CD14-positive monocyte (primary cell): ENCODE results near the gene CCDC85A. TPM values are rescaled to one million over a fixed set of nuclear protein-coding genes. Genes with fewer than 3 reads are reported as not detected.

Experiments
- DNase-seq, 3 donors: peaks; one replicate each; pipeline ENCODE4 v3.0.0-alpha.2; 2011 to 2022
- H2AFZ ChIP-seq: 2 replicates; pipeline ENCODE4 v1.6.0; 2012; ENCODE audit warnings: mild to moderate bottlenecking, low read depth, low read length, inconsistent platforms; ENCODE audit not compliant: insufficient read depth, poor library complexity, severe bottlenecking
- H3K27ac ChIP-seq, 2 donors: 1 replicate in 1 of 2; 2 replicates in 1 of 2; pipeline ENCODE4 v1.5.1; 2012 to 2013; ENCODE audit warnings: low read length in 2 of 2, control low read depth in 1 of 2, inconsistent platforms in 1 of 2, low read depth in 1 of 2, mild to moderate bottlenecking in 1 of 2
- H3K27me3 ChIP-seq, 2 donors: one replicate each; pipeline versions ENCODE4 v1.6.0 to v1.6.1; 2011 to 2013; ENCODE audit warnings: low read length in 2 of 2; ENCODE audit not compliant: control insufficient read depth in 2 of 2, insufficient read depth in 2 of 2
- H3K36me3 ChIP-seq, 2 donors: replicated peaks in 1 of 2; 1 replicate in 1 of 2; 2 replicates in 1 of 2; pipeline versions ENCODE4 v1.5.1 to v1.6.1; 2012 to 2013; ENCODE audit warnings: low read length in 2 of 2, control low read depth in 1 of 2, inconsistent platforms in 1 of 2, mild to moderate bottlenecking in 1 of 2; ENCODE audit not compliant: insufficient read depth in 2 of 2, control insufficient read depth in 1 of 2
- H3K4me1 ChIP-seq, 2 donors: 1 replicate in 1 of 2; 2 replicates in 1 of 2; pipeline versions ENCODE4 v1.5.1 to v1.6.1; 2012 to 2013; ENCODE audit warnings: low read length in 2 of 2, control low read depth in 1 of 2, inconsistent platforms in 1 of 2, mild to moderate bottlenecking in 1 of 2, moderate library complexity in 1 of 2; ENCODE audit not compliant: insufficient read depth in 2 of 2, control insufficient read depth in 1 of 2
- H3K4me2 ChIP-seq: replicated peaks from 2 replicates; pipeline ENCODE3; 2012; ENCODE audit warnings: low read length, moderate library complexity, mild to moderate bottlenecking; ENCODE audit not compliant: poor library complexity, severe bottlenecking; ENCODE audit errors: extremely low read depth
- H3K4me3 ChIP-seq, 3 experiments: fragments of 200-600 bp in 1 of 3; sonication (generic) in 1 of 3; replicated peaks in 1 of 3; 1 replicate in 2 of 3; 2 replicates in 1 of 3; pipeline ENCODE4 v1.5.1; 2011 to 2013; ENCODE audit warnings: low read length in 3 of 3, mild to moderate bottlenecking in 3 of 3, control low read depth in 2 of 3, low read depth in 2 of 3, inconsistent platforms in 1 of 3, moderate library complexity in 1 of 3
- H3K79me2 ChIP-seq: 2 replicates; pipeline ENCODE4 v1.6.0; 2012; ENCODE audit warnings: mild to moderate bottlenecking, control low read depth, inconsistent platforms, low read length, moderate library complexity; ENCODE audit not compliant: insufficient read depth
- H3K9ac ChIP-seq: 2 replicates; pipeline ENCODE4 v1.6.0; 2017; ENCODE audit warnings: low read length, mild to moderate bottlenecking; ENCODE audit not compliant: insufficient read depth, poor library complexity, severe bottlenecking
- H3K9me3 ChIP-seq, 2 donors: replicated peaks in 1 of 2; 1 replicate in 1 of 2; 2 replicates in 1 of 2; pipeline versions ENCODE4 v1.5.1 to v1.6.1; 2012 to 2013; ENCODE audit warnings: low read length in 2 of 2, control low read depth in 1 of 2; ENCODE audit not compliant: control insufficient read depth in 1 of 2, insufficient read depth in 1 of 2
- H4K20me1 ChIP-seq: 2 replicates; pipeline ENCODE4 v1.6.0; 2012; ENCODE audit warnings: mild to moderate bottlenecking, low read length, control low read depth, moderate library complexity; ENCODE audit not compliant: insufficient read depth
- H3K27ac Mint-ChIP-seq, 7 donors: one replicate each; pipeline ENCODE4 v1.8.0; 2020; ENCODE audit warnings: mild to moderate bottlenecking in 7 of 7, mixed read lengths in 7 of 7, moderate library complexity in 6 of 7, inconsistent platforms in 2 of 7
- H3K27me3 Mint-ChIP-seq, 3 donors: one replicate each; pipeline ENCODE4 v1.8.0; 2021 to 2022; ENCODE audit warnings: low read depth in 3 of 3, mild to moderate bottlenecking in 3 of 3, mixed read lengths in 3 of 3, moderate library complexity in 3 of 3, inconsistent platforms in 1 of 3
- H3K36me3 Mint-ChIP-seq, 2 donors: one replicate each; pipeline ENCODE4 v1.8.0; 2020; ENCODE audit warnings: mixed read lengths in 2 of 2, inconsistent platforms in 1 of 2, mild to moderate bottlenecking in 1 of 2
- H3K4me1 Mint-ChIP-seq: one replicate; pipeline ENCODE4 v1.8.0; 2020; ENCODE audit warnings: mild to moderate bottlenecking, mixed read lengths
- H3K4me3 Mint-ChIP-seq, 2 donors: one replicate each; pipeline ENCODE4 v1.8.0; 2020; ENCODE audit warnings: mild to moderate bottlenecking in 2 of 2, mixed read lengths in 2 of 2, moderate library complexity in 1 of 2
- H3K9me3 Mint-ChIP-seq, 7 donors: one replicate each; pipeline ENCODE4 v1.8.0; 2020 to 2022; ENCODE audit warnings: mixed read lengths in 7 of 7, mild to moderate bottlenecking in 6 of 7, moderate library complexity in 6 of 7, inconsistent platforms in 2 of 7
- WGBS: methylation state at CpG from one replicate; pipeline ENCODE4 v1.1.5; 2013; ENCODE audit warnings: missing lambda C conversion rate; ENCODE audit not compliant: insufficient coverage; 5-methylcytosine and 5-hydroxymethylcytosine counted together
- intact Hi-C, 2 donors: fragments of 100-400 bp; cut with micrococcal nuclease; formaldehyde crosslinking; loops; one replicate each; pipeline versions ENCODE4 v1.15.0 to v1.15.1; 2023
- polyA plus RNA-seq, 3 donors: library from polyadenylated mRNA; depleted of rRNA in 1 of 3; unstranded in 2 of 3; stranded (reverse) in 1 of 3; fragments of 300-500 nt in 2 of 3; fragments of >200 nt in 1 of 3; fragmentation: Illumina TruSeq in 2 of 3; gene quantifications; 1 replicate in 2 of 3; 2 replicates in 1 of 3; pipeline ENCODE4 v1.2.3, GENCODE V29; 2012 to 2021
- TF ChIP-seq, protein P1 (sequence below): fragments of 200-600 bp; IDR thresholded peaks from one replicate; pipeline ENCODE4 v1.8.0; 2022; ENCODE audit warnings: antibody characterized with exemption, mild to moderate bottlenecking

CCDC85A gene
- polyA plus RNA-seq, 3 donors = not detected

DNA sequence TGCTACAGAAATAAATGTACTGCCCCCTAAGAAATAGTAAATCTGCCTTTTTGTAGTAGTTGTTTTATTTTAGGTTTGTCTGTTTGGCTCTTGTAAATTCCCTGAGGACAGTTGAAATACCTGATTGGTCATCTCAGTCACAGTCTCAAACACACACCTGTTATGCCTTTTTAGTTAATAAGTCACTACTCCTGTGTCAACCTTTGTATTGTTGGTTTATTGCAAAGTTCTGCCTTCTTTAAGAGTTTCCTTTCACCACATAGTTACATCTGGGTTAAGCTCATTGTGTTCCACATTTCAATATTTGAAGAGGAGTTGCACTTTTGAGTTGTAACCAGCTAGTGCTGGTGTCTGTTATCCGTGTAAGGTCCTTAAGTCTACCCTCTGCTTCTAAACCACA is 198.7 kb downstream of the CCDC85A start:
- Histone ChIP-seq H3K4me2 (no peak overlapping the region), H3K4me1 (no peaks in the 10 kb centered on the region), H3K9ac (no peak overlapping the region), H3K36me3 (no peaks in the 10 kb centered on the region), H4K20me1 (no peaks in the 10 kb centered on the region), H3K9me3 (no peaks in the 10 kb centered on the region), H3K4me3 (no peak overlapping the region), H3K27ac (no peak overlapping the region), H3K79me2 (no peaks in the 10 kb centered on the region), H3K27me3 (no peaks in the 10 kb centered on the region), H2AFZ (no peak overlapping the region)
- Mint-ChIP-seq H3K4me3 (no peak overlapping the region), H3K27ac (no peak overlapping the region), H3K27me3 (no peaks in the 10 kb centered on the region), H3K9me3 (no peaks in the 10 kb centered on the region), H3K4me1 (no peaks in the 10 kb centered on the region), H3K36me3 (no peaks in the 10 kb centered on the region)
- DNase-seq = no peak
- WGBS = no CpG with 5 or more reads among the region's 1 CpG
- intact Hi-C loops = no loop called here
- TF ChIP-seq, protein P1, sequence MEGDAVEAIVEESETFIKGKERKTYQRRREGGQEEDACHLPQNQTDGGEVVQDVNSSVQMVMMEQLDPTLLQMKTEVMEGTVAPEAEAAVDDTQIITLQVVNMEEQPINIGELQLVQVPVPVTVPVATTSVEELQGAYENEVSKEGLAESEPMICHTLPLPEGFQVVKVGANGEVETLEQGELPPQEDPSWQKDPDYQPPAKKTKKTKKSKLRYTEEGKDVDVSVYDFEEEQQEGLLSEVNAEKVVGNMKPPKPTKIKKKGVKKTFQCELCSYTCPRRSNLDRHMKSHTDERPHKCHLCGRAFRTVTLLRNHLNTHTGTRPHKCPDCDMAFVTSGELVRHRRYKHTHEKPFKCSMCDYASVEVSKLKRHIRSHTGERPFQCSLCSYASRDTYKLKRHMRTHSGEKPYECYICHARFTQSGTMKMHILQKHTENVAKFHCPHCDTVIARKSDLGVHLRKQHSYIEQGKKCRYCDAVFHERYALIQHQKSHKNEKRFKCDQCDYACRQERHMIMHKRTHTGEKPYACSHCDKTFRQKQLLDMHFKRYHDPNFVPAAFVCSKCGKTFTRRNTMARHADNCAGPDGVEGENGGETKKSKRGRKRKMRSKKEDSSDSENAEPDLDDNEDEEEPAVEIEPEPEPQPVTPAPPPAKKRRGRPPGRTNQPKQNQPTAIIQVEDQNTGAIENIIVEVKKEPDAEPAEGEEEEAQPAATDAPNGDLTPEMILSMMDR = no peak

DNA sequence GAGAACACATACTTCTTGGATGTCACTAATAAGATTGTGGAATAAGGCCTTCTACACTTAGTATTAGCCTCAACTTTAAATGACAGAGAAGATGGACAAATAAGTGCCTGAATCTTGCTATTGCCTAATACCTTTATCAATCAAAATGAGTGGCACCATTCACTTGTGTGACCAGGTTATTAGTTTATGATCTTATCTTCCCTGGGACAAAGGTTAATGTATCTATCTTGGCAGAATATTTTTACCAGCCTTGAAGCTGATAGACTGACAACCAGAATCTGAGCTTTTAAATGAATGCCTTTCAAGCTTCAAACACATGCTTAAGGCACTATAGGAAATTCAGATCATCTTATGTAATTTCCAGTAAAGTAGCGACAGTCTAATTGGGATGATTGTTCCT is 202.9 kb downstream of the CCDC85A start:
- Mint-ChIP-seq H3K27me3 (no peaks in the 10 kb centered on the region), H3K4me1 (no peaks in the 10 kb centered on the region), H3K27ac (no peak overlapping the region), H3K36me3 (no peaks in the 10 kb centered on the region), H3K4me3 (no peak overlapping the region), H3K9me3 (no peaks in the 10 kb centered on the region)
- DNase-seq = no peak
- Histone ChIP-seq H3K27me3 (no peaks in the 10 kb centered on the region), H3K9me3 (no peaks in the 10 kb centered on the region), H4K20me1 (no peaks in the 10 kb centered on the region), H3K79me2 (no peaks in the 10 kb centered on the region), H3K4me2 (no peak overlapping the region), H3K27ac (no peak overlapping the region), H3K4me1 (no peaks in the 10 kb centered on the region), H3K36me3 (no peaks in the 10 kb centered on the region), H3K4me3 (no peak overlapping the region), H3K9ac (no peak overlapping the region), H2AFZ (no peak overlapping the region)
- intact Hi-C loops = no loop called here
- 80% methylated on average over 1 of the region's 1 CpG for WGBS
- TF ChIP-seq, protein P1 = no peak
